ENCODE data around the gene MAP3K20.
"Not testable (repeated sequence)": the region's sequence is repeated elsewhere in the genome, so short reads cannot be mapped to it uniquely, and the experiment has no call there.

Gene MAP3K20

GRCh38 chr2:173161507-173161906 is 85.9 kb downstream of the MAP3K20 start:
- DNase-seq (ENCODE audit: low read depth) = no peak

- not testable (repeated sequence) for DNase-seq (ENCODE audit: low read depth)
Measured at GRCh38 chr2:173163357-173163756, 87.7 kb downstream of the MAP3K20 start.

GRCh38 chr2:173164396-173164795 is 88.8 kb downstream of the MAP3K20 start:
- no peak for DNase-seq (ENCODE audit: low read depth)

- DNase-seq (ENCODE audit: low read depth) = no peak
Measured at GRCh38 chr2:173165443-173166238, 90.0 kb downstream of the MAP3K20 start.

GRCh38 chr2:173171321-173171720 is 95.7 kb downstream of the MAP3K20 start:
- no peak for DNase-seq (ENCODE audit: low read depth)

GRCh38 chr2:173171924-173172643 is 96.4 kb downstream of the MAP3K20 start:
- DNase-seq (ENCODE audit: low read depth) = no peak

- not testable (repeated sequence) for DNase-seq (ENCODE audit: low read depth)
Measured at GRCh38 chr2:173174339-173174738, 98.7 kb downstream of the MAP3K20 start.

GRCh38 chr2:173175222-173175621 is 99.6 kb downstream of the MAP3K20 start:
- no peak for DNase-seq (ENCODE audit: low read depth)

- no peak for DNase-seq (ENCODE audit: low read depth)
Measured at GRCh38 chr2:173181982-173182381, 106.3 kb downstream of the MAP3K20 start.

- peak; percentile 100 for DNase-seq (ENCODE audit: low read depth)
Measured at GRCh38 chr2:173184031-173185004, 108.7 kb downstream of the MAP3K20 start.

GRCh38 chr2:173185437-173185836 is 109.8 kb downstream of the MAP3K20 start:
- no peak for DNase-seq (ENCODE audit: low read depth)

- DNase-seq (ENCODE audit: low read depth) = peak; percentile 57
Measured at GRCh38 chr2:173187941-173188788, 112.5 kb downstream of the MAP3K20 start.

- no peak for DNase-seq (ENCODE audit: low read depth)
Measured at GRCh38 chr2:173191601-173192000, 116.0 kb downstream of the MAP3K20 start.

- no peak for DNase-seq (ENCODE audit: low read depth)
Measured at GRCh38 chr2:173192071-173192470, 116.4 kb downstream of the MAP3K20 start.

- DNase-seq (ENCODE audit: low read depth) = no peak
Measured at GRCh38 chr2:173193925-173194324, 118.3 kb downstream of the MAP3K20 start.

- DNase-seq (ENCODE audit: low read depth) = no peak
Measured at GRCh38 chr2:173195100-173195499, 119.5 kb downstream of the MAP3K20 start.

GRCh38 chr2:173196080-173196479 is 120.4 kb downstream of the MAP3K20 start:
- DNase-seq (ENCODE audit: low read depth) = no peak

GRCh38 chr2:173196638-173197037 is 121.0 kb downstream of the MAP3K20 start:
- DNase-seq (ENCODE audit: low read depth) = no peak

GRCh38 chr2:173198327-173198726 is 122.7 kb downstream of the MAP3K20 start:
- no peak for DNase-seq (ENCODE audit: low read depth)

GRCh38 chr2:173199294-173199693 is 123.6 kb downstream of the MAP3K20 start:
- peak; percentile 48 for DNase-seq (ENCODE audit: low read depth)

- no peak for DNase-seq (ENCODE audit: low read depth)
Measured at GRCh38 chr2:173202570-173202969, 126.9 kb downstream of the MAP3K20 start.
